Vagina (tissue), 2 donors: Measurements from ENCODE around the gene PFKL. TPM values are rescaled to one million over a fixed set of nuclear protein-coding genes. Genes with fewer than 3 reads are reported as not detected.

Experiments
- DNase-seq, 2 donors: peaks; one replicate each; pipeline ENCODE4 v3.0.0-alpha.2; 2017; ENCODE audit errors: extremely low spot score in 2 of 2
- H3K27ac ChIP-seq: fragments of 200-600 bp; sonication (generic); one replicate; pipeline ENCODE4 v1.5.1; 2019
- H3K27me3 ChIP-seq: fragments of 200-600 bp; sonication (generic); one replicate; pipeline ENCODE4 v1.5.1; 2019
- H3K36me3 ChIP-seq, 2 donors: fragments of 200-600 bp; sonication (generic); one replicate each; pipeline ENCODE4 v1.5.1; 2017 to 2019
- H3K4me1 ChIP-seq: fragments of 200-600 bp; sonication (generic); one replicate; pipeline ENCODE4 v1.5.1; 2019
- H3K4me3 ChIP-seq, 2 donors: fragments of 200-600 bp; sonication (generic); 1 replicate in 1 of 2; 2 replicates in 1 of 2; pipeline ENCODE4 v1.5.1; 2016 to 2019
- H3K9me3 ChIP-seq: fragments of 200-600 bp; sonication (generic); one replicate; pipeline ENCODE4 v1.5.1; 2019
- POLR2A ChIP-seq, 2 donors: fragments of 450-650 bp; IDR thresholded peaks; one replicate each; pipeline ENCODE4 v1.6.1; 2017; ENCODE audit warnings: antibody characterized with exemption in 2 of 2, mild to moderate bottlenecking in 2 of 2, moderate library complexity in 2 of 2
- POLR2AphosphoS5 ChIP-seq, 2 donors: sonication (generic); formaldehyde crosslinking; IDR thresholded peaks; one replicate each; pipeline ENCODE4 v1.9.0; 2017; ENCODE audit warnings: antibody characterized with exemption in 2 of 2, mild to moderate bottlenecking in 2 of 2, low read depth in 1 of 2; ENCODE audit not compliant: insufficient read depth in 1 of 2
- intact Hi-C: fragments of 100-400 bp; cut with DNase I; formaldehyde crosslinking; loops from one replicate; pipeline ENCODE4 v1.15.1; 2023
- total RNA-seq: library from RNA; depleted of rRNA; stranded (reverse); fragments of >200 nt; gene quantifications from one replicate; pipeline ENCODE4 v1.2.3, GENCODE V29; 2016
- TF ChIP-seq, protein P1 (sequence below), 3 experiments: fragments of 450-650 bp in 2 of 3; fragments of 200-600 bp in 1 of 3; sonication (generic) in 1 of 3; IDR thresholded peaks; one replicate each; pipeline ENCODE4 v1.5.1; 2017 to 2019; ENCODE audit warnings: antibody characterized with exemption in 3 of 3, mild to moderate bottlenecking in 2 of 3, moderate library complexity in 2 of 3

PFKL gene
- total RNA-seq, 1 donor from 2014 or later = 79.1 TPM

GRCh38 chr21:44285138-44285992 lies 14.5 kb upstream of the PFKL start, which contains the start of gene AIRE:
AIRE (plus strand) TSS chr21:44285876; CDS start chr21:44286007, 131 bp downstream.
- TF ChIP-seq POLR2AphosphoS5 (IDR thresholded peaks at IDR 0.05; ENCODE audit: insufficient read depth in 1 of 2, low read depth in 1 of 2) (no peak), POLR2A (IDR thresholded peaks at IDR 0.05) (no peak)
- TF ChIP-seq, protein P1, sequence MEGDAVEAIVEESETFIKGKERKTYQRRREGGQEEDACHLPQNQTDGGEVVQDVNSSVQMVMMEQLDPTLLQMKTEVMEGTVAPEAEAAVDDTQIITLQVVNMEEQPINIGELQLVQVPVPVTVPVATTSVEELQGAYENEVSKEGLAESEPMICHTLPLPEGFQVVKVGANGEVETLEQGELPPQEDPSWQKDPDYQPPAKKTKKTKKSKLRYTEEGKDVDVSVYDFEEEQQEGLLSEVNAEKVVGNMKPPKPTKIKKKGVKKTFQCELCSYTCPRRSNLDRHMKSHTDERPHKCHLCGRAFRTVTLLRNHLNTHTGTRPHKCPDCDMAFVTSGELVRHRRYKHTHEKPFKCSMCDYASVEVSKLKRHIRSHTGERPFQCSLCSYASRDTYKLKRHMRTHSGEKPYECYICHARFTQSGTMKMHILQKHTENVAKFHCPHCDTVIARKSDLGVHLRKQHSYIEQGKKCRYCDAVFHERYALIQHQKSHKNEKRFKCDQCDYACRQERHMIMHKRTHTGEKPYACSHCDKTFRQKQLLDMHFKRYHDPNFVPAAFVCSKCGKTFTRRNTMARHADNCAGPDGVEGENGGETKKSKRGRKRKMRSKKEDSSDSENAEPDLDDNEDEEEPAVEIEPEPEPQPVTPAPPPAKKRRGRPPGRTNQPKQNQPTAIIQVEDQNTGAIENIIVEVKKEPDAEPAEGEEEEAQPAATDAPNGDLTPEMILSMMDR (IDR thresholded peaks at IDR 0.05) = no peak
- Histone ChIP-seq H3K27me3 (no peaks in the 10 kb centered on the region), H3K9me3 (no peaks in the 10 kb centered on the region), H3K36me3 (no peaks in the 10 kb centered on the region), H3K27ac (no peak within 1 kb of the TSS), H3K4me1 (peaks cover 9% of the 10 kb centered on the region), H3K4me3 (peak within 1 kb of the TSS; percentile 2 to 41)
- intact Hi-C loops = no loop called here
- DNase-seq = no peak

DNA sequence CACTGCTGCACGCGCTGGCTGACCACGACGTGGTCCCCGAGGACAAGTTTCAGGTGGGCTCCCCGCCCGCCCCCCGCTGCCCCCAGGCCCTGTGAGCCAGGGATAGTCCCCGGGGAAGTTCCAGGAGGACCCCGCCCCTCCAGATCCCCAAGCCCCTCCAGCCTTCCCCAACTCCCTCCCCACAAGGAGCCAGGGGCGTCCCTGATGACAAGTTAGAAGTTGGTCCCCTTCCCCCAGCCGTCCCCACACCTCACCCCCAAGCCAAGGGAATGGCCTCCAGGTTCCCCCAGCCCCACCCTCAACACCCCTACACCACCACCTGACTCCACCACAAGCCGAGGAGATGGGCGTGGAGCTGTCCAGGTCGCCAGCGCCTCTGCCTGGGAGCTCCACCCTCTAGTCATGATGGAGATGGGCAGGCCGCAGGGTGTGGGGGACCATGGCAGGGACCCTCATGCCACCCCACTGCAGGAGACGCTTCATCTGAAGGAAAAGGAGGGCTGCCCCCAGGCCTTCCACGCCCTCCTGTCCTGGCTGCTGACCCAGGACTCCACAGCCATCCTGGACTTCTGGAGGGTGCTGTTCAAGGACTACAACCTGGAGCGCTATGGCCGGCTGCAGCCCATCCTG lies 13.7 kb upstream of the PFKL start:
- TF ChIP-seq, protein P1 (IDR thresholded peaks at IDR 0.05) = no peak
- no peak for TF ChIP-seq POLR2A (IDR thresholded peaks at IDR 0.05)
- no peak for TF ChIP-seq POLR2AphosphoS5 (IDR thresholded peaks at IDR 0.05; ENCODE audit: insufficient read depth in 1 of 2, low read depth in 1 of 2)
- peak overlapping the region; percentile 2 to 41 for H3K4me3 ChIP-seq
- H3K27me3 ChIP-seq = no peaks in the 10 kb centered on the region

GRCh38 chr21:44286716-44287632 lies 12.9 kb upstream of the PFKL start:
- intact Hi-C loops = no loop called here
- Histone ChIP-seq H3K9me3 (no peaks in the 10 kb centered on the region), H3K4me3 (no peak overlapping the region), H3K4me1 (peaks cover 9% of the 10 kb centered on the region), H3K27ac (no peak overlapping the region), H3K36me3 (no peaks in the 10 kb centered on the region), H3K27me3 (no peaks in the 10 kb centered on the region)
- TF ChIP-seq, protein P1 (IDR thresholded peaks at IDR 0.05) = no peak
- no peak for TF ChIP-seq POLR2A (IDR thresholded peaks at IDR 0.05)
- no peak for TF ChIP-seq POLR2AphosphoS5 (IDR thresholded peaks at IDR 0.05; ENCODE audit: insufficient read depth in 1 of 2, low read depth in 1 of 2)
- no peak for DNase-seq

More for the DNA sequence above, 13.7 kb upstream of the PFKL start:
- Histone ChIP-seq H3K9me3 (no peaks in the 10 kb centered on the region), H3K36me3 (no peaks in the 10 kb centered on the region), H3K27ac (no peak overlapping the region), H3K4me1 (peaks cover 9% of the 10 kb centered on the region)
- intact Hi-C loops = no loop called here
- DNase-seq = no peak

DNA sequence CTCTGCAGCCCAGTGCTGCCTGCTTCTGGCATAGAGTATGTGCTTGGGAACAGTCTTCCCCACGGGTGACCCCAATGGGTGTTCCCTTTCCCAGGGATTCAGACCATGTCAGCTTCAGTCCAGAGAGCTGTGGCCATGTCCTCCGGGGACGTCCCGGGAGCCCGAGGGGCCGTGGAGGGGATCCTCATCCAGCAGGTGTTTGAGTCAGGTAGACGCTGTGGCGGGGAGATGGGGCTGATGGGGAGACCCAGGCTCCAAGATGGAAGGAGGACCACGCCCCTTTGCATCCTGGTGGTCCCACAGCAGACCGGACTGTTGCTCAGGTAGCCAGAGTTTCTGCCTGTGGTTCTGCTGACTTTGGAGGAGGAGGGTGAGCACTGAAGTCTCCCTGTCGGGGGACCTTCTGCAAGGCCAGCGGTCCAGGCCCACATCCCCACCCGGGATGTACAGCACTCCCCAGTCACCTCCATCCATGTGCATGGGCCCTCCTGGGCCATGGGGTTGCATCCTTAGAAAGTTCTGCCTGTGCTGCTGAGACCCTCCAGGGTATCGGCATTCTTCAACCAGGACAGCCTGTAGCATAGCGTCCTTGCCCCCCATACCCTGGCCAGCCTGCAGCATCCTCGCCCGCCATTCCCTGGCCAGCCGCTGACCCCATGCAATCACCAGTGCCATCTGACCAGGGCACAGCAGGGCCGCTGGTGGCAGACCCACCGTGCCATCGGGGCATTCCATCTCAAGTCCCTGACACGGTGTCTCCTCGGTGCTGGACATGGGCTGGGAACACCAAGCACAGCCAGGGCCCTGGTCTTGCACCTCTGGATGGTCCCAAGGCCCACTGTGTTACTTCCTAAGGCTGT lies 11.4 kb upstream of the PFKL start:
- H3K27me3 ChIP-seq = no peaks in the 10 kb centered on the region

More for the DNA sequence above, 11.4 kb upstream of the PFKL start:
- H3K36me3 ChIP-seq = no peaks in the 10 kb centered on the region
- no peak for DNase-seq
- H3K4me3 ChIP-seq = no peak overlapping the region
- peaks cover 9% of the 10 kb centered on the region for H3K4me1 ChIP-seq
- no peaks in the 10 kb centered on the region for H3K9me3 ChIP-seq
- intact Hi-C loops = no loop called here
- no peak overlapping the region for H3K27ac ChIP-seq
- TF ChIP-seq, protein P1 (IDR thresholded peaks at IDR 0.05) = no peak
- no peak for TF ChIP-seq POLR2AphosphoS5 (IDR thresholded peaks at IDR 0.05; ENCODE audit: insufficient read depth in 1 of 2, low read depth in 1 of 2)
- TF ChIP-seq POLR2A (IDR thresholded peaks at IDR 0.05) = no peak
